ENCODE results near the gene USP1. TPM values are rescaled to one million over a fixed set of nuclear protein-coding genes. Genes with fewer than 3 reads are reported as not detected.

Gene USP1
- total and polyA plus RNA-seq, 4 donors, result 5.1 to 33.8 (median 7.8) TPM

Other genes starting within 250 kb of the USP1 start
- gene L1TD1, start 242.2 kb upstream of the USP1 start, total RNA-seq, result under 1 TPM; under 0.01 to 0.14 TPM
- under 1 TPM in 1 of 2 donors, not detected in 1; 0.01 TPM for gene L1TD1, start 242.2 kb upstream of the USP1 start, polyA plus RNA-seq
- 1 to 10 TPM; 1.2 to 4.6 TPM for gene KANK4, start 117.6 kb upstream of the USP1 start, total RNA-seq
- 1 to 10 TPM in 1 of 2 donors, under 1 TPM in 1; 0.58 to 1.1 TPM for gene KANK4, start 117.6 kb upstream of the USP1 start, polyA plus RNA-seq
- 100 to 1,000 TPM; 121 to 162 TPM for gene ANGPTL3, start 160.5 kb downstream of the USP1 start, total RNA-seq
- gene ANGPTL3, start 160.5 kb downstream of the USP1 start, polyA plus RNA-seq, result 100 to 1,000 TPM; 182 to 238 TPM